Ectodermal cell (in vitro differentiated cells): ENCODE results near the gene ILKAP.

Experiments
- H3K27ac ChIP-seq: 2 replicates; pipeline ENCODE4 v1.7.0; 2013; ENCODE audit warnings: mild to moderate bottlenecking, low read depth, low read length; ENCODE audit not compliant: insufficient read depth, poor library complexity, severe bottlenecking
- H3K27me3 ChIP-seq: 2 replicates; pipeline ENCODE4 v1.7.0; 2013; ENCODE audit warnings: mild to moderate bottlenecking, low read length; ENCODE audit not compliant: insufficient read depth, control insufficient read depth, poor library complexity, severe bottlenecking
- H3K36me3 ChIP-seq: one replicate; pipeline ENCODE4 v1.7.0; 2013; ENCODE audit warnings: low read length; ENCODE audit not compliant: control insufficient read depth, insufficient read depth
- H3K4me1 ChIP-seq: one replicate; pipeline ENCODE4 v1.7.0; 2013; ENCODE audit warnings: low read length; ENCODE audit not compliant: control insufficient read depth, insufficient read depth
- H3K4me3 ChIP-seq: 2 replicates; pipeline ENCODE4 v1.7.0; 2013; ENCODE audit warnings: low read depth, low read length, control low read depth; ENCODE audit not compliant: insufficient read depth
- H3K9me3 ChIP-seq: 2 replicates; pipeline ENCODE4 v1.7.0; 2013; ENCODE audit warnings: mild to moderate bottlenecking, low read length, moderate library complexity; ENCODE audit not compliant: control insufficient read depth
- WGBS, 2 experiments: methylation state at CpG; one replicate each; pipeline ENCODE4 v1.1.7; 2013; ENCODE audit warnings: missing lambda C conversion rate in 2 of 2; 5-methylcytosine and 5-hydroxymethylcytosine counted together

ILKAP gene

DNA sequence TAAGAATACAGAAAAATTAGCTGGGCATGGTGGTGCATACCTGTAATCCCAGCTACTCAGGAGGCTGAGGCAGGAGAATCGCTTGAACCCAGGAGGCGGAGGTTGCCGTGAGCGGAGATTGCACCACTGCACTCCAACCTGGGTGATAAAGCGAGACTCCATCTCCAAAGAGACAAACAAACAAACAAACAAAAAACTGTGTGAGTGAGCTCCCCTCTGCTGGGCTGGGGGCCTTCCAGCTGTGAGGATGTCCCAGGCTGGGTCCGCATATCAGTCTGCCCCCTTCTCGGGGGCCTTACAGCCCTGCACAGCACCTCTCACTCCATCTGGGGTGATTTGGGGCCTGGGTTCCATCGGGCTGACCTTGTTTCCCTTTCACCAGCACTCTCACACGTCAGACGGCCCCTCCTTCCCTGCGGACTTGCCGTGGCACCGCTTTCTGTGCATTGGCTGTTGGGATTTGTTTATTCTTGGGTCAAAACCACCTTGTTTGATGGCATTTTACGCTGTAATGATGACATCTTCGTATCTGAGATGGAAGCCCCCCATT lies 67.8 kb downstream of the ILKAP start:
- H3K36me3 ChIP-seq = no peaks in the 10 kb centered on the region
- no peak overlapping the region for H3K27ac ChIP-seq
- H3K9me3 ChIP-seq = no peaks in the 10 kb centered on the region
- no peaks in the 10 kb centered on the region for H3K27me3 ChIP-seq
- peaks cover 6% of the 10 kb centered on the region for H3K4me1 ChIP-seq
- H3K4me3 ChIP-seq = no peak overlapping the region
- WGBS, 2 experiments = 92% methylated on average over 15 of the region's 15 CpGs

DNA sequence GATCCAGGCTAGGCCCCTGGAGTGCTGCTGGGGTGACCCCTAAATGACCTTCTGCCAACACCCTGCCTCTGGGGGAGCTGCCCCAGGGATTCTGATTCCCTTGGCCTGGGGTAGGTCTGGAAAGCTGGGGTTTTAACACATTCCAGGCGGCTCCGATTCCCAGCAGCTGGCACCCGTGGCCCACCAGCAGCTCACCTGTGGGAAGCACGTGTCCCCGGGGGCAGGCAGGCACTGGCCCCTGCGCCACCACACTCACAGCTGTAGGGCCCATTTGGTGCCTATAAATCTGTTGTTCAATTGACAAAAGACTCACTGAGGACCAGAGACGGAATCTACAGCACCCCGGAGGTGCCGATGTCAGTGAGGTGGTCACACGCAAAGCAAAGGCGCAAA lies 69.1 kb downstream of the ILKAP start:
- Histone ChIP-seq H3K27ac (no peak overlapping the region), H3K9me3 (no peaks in the 10 kb centered on the region), H3K36me3 (no peaks in the 10 kb centered on the region), H3K4me3 (no peak overlapping the region), H3K4me1 (peaks cover 6% of the 10 kb centered on the region), H3K27me3 (no peaks in the 10 kb centered on the region)
- 95% methylated on average over 11 of the region's 11 CpGs for WGBS, 2 experiments

DNA sequence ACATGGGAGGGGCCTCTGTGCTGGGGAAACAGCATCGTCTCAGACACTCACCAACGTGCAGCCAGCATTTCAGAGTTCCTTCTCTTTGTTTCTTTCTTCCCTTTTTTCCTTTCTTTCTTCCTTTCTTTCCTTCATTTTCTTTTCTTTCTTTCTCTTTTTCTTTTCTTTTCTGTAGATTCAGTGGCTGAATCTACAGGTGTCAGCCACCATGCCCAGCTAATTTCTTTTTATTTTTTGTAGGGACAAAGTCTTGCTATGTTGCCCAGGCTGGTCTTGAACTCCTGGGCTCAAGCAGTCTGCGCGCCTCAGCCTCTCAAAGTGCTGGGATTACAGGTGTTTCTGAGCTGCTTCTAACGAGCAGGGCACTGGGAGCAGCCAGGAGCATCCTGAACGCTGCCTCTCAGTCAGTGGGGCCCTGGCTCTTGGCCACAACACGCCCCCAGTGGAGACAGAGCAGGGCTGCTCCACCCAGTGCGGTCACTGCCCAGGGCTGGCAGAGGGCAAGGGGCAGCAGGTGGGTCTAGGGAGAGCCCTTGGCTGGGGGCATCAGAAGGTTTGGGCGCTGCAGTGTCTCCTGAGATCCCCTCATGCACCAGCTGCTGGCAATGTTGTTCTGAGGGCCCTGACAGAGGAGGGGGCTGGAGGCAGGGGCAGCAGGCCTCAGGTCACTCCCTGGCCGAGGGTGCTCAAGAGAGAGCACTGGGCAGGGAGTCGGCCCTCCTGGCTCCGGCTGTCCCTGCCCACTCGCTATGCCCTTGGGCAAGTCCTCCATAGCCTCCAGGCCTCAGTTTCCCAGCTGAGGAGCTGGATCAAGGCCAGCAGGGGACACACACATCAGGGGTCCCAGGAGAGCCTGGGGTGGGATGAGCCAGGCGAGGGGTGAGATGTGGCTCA lies 69.7 kb downstream of the ILKAP start:
- Histone ChIP-seq H3K4me3 (no peak overlapping the region), H3K9me3 (no peaks in the 10 kb centered on the region), H3K27me3 (no peaks in the 10 kb centered on the region), H3K36me3 (no peaks in the 10 kb centered on the region), H3K27ac (no peak overlapping the region), H3K4me1 (peaks cover 6% of the 10 kb centered on the region)
- WGBS, 2 experiments = 83 to 86% methylated on average over 14 of the region's 14 CpGs

DNA sequence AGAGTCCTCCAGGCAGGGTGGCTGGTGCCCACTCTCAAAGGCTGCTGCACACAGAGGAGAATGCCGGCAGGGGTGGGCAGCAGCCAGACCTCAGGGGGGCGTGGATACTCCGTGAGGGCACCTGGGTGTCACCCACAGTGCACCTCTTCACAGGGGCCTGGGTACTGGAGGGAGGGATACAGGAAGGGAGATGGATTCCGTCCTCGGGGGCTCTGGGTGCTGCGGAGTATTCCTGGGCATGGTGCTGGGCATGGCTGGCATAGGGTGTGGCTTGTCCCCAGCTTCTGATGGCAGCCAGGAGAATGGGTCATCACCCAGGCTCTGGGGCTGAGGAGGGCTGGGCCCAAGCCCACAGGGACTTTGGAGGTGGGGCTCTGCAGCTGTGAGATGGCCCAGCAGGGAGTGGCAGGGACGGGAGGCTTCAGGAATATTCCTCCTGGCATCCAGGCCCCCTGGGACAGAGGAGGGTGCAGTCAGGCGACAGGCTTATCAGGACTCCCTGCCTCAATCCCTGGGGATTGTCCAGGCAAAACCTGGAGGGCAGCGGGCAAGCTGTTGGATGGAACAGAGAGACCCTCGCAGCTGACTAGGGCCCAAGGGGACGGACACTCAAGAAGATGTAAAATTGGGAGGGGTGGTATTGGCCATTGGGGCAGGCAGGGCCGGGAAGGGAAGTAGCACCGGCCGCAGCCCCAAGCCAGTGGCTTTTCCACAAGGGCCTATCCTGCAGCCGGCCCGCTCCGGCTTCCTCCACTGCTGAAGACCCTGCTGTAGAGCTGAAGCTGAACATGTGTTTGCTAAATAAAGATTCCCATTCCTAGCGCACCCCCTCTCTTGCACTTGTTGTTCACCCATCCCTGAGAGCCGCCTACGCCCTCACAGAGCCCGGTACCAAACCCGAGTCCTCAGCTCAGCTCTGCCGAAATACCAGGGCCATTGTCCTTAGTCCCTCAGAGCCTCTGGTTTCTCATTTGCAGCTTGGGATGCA lies 70.7 kb downstream of the ILKAP start:
- Histone ChIP-seq H3K9me3 (no peaks in the 10 kb centered on the region), H3K4me1 (no peaks in the 10 kb centered on the region), H3K36me3 (no peaks in the 10 kb centered on the region), H3K27ac (no peak overlapping the region), H3K4me3 (no peak overlapping the region), H3K27me3 (no peaks in the 10 kb centered on the region)
- 91 to 92% methylated on average over 23 of the region's 23 CpGs for WGBS, 2 experiments

GRCh38 chr2:238131761-238132462 lies 71.6 kb downstream of the ILKAP start:
- Histone ChIP-seq H3K9me3 (no peaks in the 10 kb centered on the region), H3K36me3 (no peaks in the 10 kb centered on the region), H3K4me1 (no peaks in the 10 kb centered on the region), H3K4me3 (no peak overlapping the region), H3K27me3 (no peaks in the 10 kb centered on the region), H3K27ac (no peak overlapping the region)
- WGBS, 2 experiments = 93 to 94% methylated on average over 14 of the region's 14 CpGs

DNA sequence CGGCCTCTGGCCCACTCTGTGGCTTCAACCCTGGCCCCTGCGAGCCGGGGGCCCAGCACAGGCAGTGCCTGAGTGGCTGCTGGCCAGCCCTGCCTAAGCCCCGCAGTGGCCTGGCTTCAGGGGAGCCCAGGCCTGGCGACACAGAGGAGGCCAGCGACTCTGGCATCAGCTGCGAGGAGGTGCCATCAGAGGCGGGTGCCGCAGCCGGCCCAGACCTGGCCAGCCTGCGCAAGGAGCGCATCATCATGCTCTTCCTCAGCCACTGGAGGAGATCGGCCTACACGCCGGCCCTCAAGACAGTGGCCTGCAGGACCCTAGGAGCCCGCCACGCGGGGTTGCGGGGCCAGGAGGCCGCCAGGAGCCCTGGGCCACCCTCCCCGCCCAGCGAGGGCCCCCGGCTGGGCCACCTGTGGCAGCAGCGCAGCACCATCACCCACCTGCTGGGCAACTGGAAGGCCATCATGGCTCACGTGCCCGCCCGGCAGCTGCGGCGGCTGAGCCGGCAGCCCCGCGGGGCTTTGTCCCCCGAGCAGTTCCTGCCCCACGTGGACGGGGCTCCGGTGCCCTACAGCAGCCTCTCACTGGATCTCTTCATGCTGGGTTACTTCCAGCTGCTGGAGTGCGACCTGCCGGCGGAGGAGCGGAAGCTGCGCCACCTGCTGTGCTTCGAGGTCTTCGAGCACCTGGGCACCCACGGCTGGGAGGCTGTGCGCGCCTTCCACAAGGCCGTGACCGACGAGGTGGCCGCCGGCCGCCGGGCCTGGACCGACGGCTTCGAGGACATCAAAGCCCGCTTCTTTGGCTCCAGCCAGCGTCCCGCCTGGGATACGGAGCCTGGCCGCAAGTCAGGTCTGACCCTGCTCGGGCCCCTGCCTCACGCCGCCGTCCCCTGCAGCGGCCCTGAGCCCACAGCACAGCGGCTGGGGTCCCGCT lies 72.5 kb downstream of the ILKAP start:
- Histone ChIP-seq H3K4me3 (no peak overlapping the region), H3K27me3 (no peaks in the 10 kb centered on the region), H3K9me3 (no peaks in the 10 kb centered on the region), H3K4me1 (no peaks in the 10 kb centered on the region), H3K36me3 (no peaks in the 10 kb centered on the region), H3K27ac (no peak overlapping the region)
- WGBS, 2 experiments = 92 to 95% methylated on average over 68 of the region's 68 CpGs

GRCh38 chr2:238130111-238130695 lies 73.3 kb downstream of the ILKAP start:
- no peaks in the 10 kb centered on the region for H3K36me3 ChIP-seq
- no peak overlapping the region for H3K4me3 ChIP-seq
- H3K4me1 ChIP-seq = no peaks in the 10 kb centered on the region
- WGBS, 2 experiments = 93 to 94% methylated on average over 28 of the region's 28 CpGs
- H3K27me3 ChIP-seq = no peaks in the 10 kb centered on the region
- H3K27ac ChIP-seq = no peak overlapping the region
- no peaks in the 10 kb centered on the region for H3K9me3 ChIP-seq

DNA sequence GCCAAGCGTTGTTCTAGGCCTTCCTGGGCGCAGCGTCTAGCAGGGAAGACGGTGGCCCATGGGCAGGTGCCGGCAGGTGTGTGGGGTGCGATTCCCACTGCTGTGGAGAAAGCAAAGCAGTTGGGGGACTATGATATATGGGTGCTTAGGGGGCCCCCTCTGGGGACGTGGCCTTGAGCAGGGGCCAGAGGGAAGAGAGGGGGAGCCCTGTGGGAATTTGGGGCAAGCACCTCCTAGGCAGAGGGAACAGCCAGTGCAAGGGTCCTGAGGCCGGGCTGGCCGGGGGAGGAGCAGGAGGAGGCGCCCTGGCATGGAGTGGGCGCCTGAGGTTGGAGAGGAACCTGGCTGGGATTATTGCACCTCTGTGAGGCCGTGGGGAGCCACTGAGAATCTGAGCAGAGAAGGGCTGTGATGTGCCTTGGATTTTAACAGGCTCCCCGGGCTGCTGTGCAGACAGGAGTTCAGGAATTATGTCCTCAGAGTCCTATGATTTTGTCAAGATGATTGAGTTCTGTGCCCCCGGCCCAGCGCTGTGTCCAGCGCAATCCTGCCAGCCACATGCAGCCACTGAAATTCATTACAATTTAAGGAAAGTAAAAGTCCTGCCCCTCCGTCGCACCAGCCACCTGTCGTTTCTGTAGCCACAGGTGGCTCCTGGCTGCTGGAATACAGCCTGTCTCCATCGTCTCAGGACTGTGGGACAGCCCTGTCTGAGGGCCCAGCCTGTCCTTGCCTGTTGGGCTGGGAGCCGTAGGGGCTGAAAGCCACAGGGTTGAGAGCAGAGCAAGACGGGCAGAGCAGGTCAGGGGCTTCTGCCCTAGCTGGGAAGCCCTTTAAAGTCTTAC lies 74.1 kb downstream of the ILKAP start:
- WGBS, 2 experiments = 94% methylated on average over 22 of the region's 22 CpGs
- Histone ChIP-seq H3K4me1 (no peaks in the 10 kb centered on the region), H3K27me3 (no peaks in the 10 kb centered on the region), H3K9me3 (no peaks in the 10 kb centered on the region), H3K27ac (no peak overlapping the region), H3K36me3 (no peaks in the 10 kb centered on the region), H3K4me3 (no peak overlapping the region)
